Activated CD8-positive, alpha-beta memory T cell treated with anti-CD3 and anti-CD28 coated beads for 1 hour (primary cell): ENCODE data around the gene THUMPD2.

Experiments
- DNase-seq, 2 donors: peaks; one replicate each; pipeline ENCODE4 v3.0.0-alpha.2; 2020; ENCODE audit warnings: low read depth in 1 of 2; ENCODE audit errors: extremely low read depth in 1 of 2

Gene THUMPD2

GRCh38 chr2:39720970-39721369, 58.1 kb downstream of the THUMPD2 start:
- no peak for DNase-seq

- DNase-seq: no peak
Observed at GRCh38 chr2:39719317-39719716, 59.7 kb downstream of the THUMPD2 start.

- DNase-seq: no peak
Observed at GRCh38 chr2:39718483-39718882, 60.6 kb downstream of the THUMPD2 start.

- DNase-seq: no peak
Observed at GRCh38 chr2:39717067-39717466, 62.0 kb downstream of the THUMPD2 start.

- DNase-seq: no peak
Observed at GRCh38 chr2:39715822-39716221, 63.2 kb downstream of the THUMPD2 start.

- no peak for DNase-seq
Observed at GRCh38 chr2:39715095-39715494, 64.0 kb downstream of the THUMPD2 start.

GRCh38 chr2:39712953-39713352, 66.1 kb downstream of the THUMPD2 start:
- no peak for DNase-seq

- no peak for DNase-seq
Observed at GRCh38 chr2:39710807-39711206, 68.3 kb downstream of the THUMPD2 start.

GRCh38 chr2:39708003-39708402, 71.1 kb downstream of the THUMPD2 start:
- DNase-seq: no peak

GRCh38 chr2:39706945-39707344, 72.1 kb downstream of the THUMPD2 start:
- DNase-seq: no peak

GRCh38 chr2:39706312-39706711, 72.7 kb downstream of the THUMPD2 start:
- DNase-seq: no peak

GRCh38 chr2:39705638-39706037, 73.4 kb downstream of the THUMPD2 start:
- no peak for DNase-seq

GRCh38 chr2:39704540-39704939, 74.5 kb downstream of the THUMPD2 start:
- DNase-seq: no peak

GRCh38 chr2:39703181-39703872, 75.7 kb downstream of the THUMPD2 start:
- no peak for DNase-seq

- DNase-seq: no peak
Observed at GRCh38 chr2:39701137-39701536, 77.9 kb downstream of the THUMPD2 start.

- DNase-seq: no peak
Observed at GRCh38 chr2:39697454-39697853, 81.6 kb downstream of the THUMPD2 start.

- DNase-seq: no peak
Observed at GRCh38 chr2:39696838-39697237, 82.2 kb downstream of the THUMPD2 start.

- no peak for DNase-seq
Observed at GRCh38 chr2:39696101-39696553, 82.9 kb downstream of the THUMPD2 start.

- DNase-seq: no peak
Observed at GRCh38 chr2:39693245-39693644, 85.8 kb downstream of the THUMPD2 start.

GRCh38 chr2:39689876-39690275, 89.2 kb downstream of the THUMPD2 start:
- DNase-seq: no peak

GRCh38 chr2:39689272-39689841, 89.7 kb downstream of the THUMPD2 start:
- no peak for DNase-seq

GRCh38 chr2:39688181-39688580, 90.9 kb downstream of the THUMPD2 start:
- DNase-seq: no peak

GRCh38 chr2:39686456-39686855, 92.6 kb downstream of the THUMPD2 start:
- DNase-seq: no peak
